H1 (cell line): ENCODE measurements around the gene STARD3NL. TPM values are rescaled to one million over a fixed set of nuclear protein-coding genes. Genes with fewer than 3 reads are reported as not detected.

ENCODE experiments used
- CTCF ChIA-PET: fragments of 300-600 bp; sonication (Branson Sonifier 250); formaldehyde crosslinking; loops from one replicate; lab custom pipeline; 2021; ENCODE audit not compliant: partially characterized antibody; lab: Charles Lee
- POLR2A ChIA-PET: fragments of 300-600 bp; sonication (Branson Sonifier 250); formaldehyde crosslinking; loops from one replicate; lab custom pipeline; 2021; ENCODE audit warnings: inconsistent platforms; ENCODE audit not compliant: partially characterized antibody; lab: Charles Lee
- DNase-seq, 2 experiments: peaks; one replicate each; pipeline versions ENCODE4 v3.0.0 to v3.0.0-alpha.2; 2010 to 2022; ENCODE audit warnings: low spot score in 2 of 2, low read depth in 1 of 2, mixed read lengths in 1 of 2
- FAIRE-seq: peaks from 2 replicates; lab custom pipeline; 2011; peaks lifted over from hg19 to GRCh38; lab: Jason Lieb, UNC
- H2AFZ ChIP-seq: 2 replicates; pipeline ENCODE4 v1.8.1; 2012; ENCODE audit warnings: low read length, inconsistent platforms
- H2AK5ac ChIP-seq: 2 replicates; pipeline ENCODE4 v1.6.1; 2013; ENCODE audit warnings: low read depth, low read length
- H2BK120ac ChIP-seq: replicated peaks from 2 replicates; pipeline ENCODE3; 2013; ENCODE audit warnings: low read depth, low read length, inconsistent platforms
- H2BK12ac ChIP-seq: 2 replicates; pipeline ENCODE4 v1.6.1; 2013; ENCODE audit warnings: low read depth, low read length
- H2BK15ac ChIP-seq: 2 replicates; pipeline ENCODE4 v1.6.1; 2013; ENCODE audit warnings: low read length
- H2BK20ac ChIP-seq: 2 replicates; pipeline ENCODE4 v1.6.1; 2013; ENCODE audit warnings: low read length
- H2BK5ac ChIP-seq: 2 replicates; pipeline ENCODE4 v1.6.1; 2013; ENCODE audit warnings: low read depth, low read length
- H3K14ac ChIP-seq: 2 replicates; pipeline ENCODE4 v1.6.1; 2013; ENCODE audit warnings: inconsistent platforms; ENCODE audit not compliant: insufficient read length
- H3K18ac ChIP-seq: 2 replicates; pipeline ENCODE4 v1.6.1; 2013; ENCODE audit warnings: low read length; ENCODE audit errors: extremely low read depth
- H3K23ac ChIP-seq: 2 replicates; pipeline ENCODE4 v1.6.1; 2013; ENCODE audit warnings: inconsistent platforms; ENCODE audit not compliant: insufficient read length
- H3K23me2 ChIP-seq: 2 replicates; pipeline ENCODE4 v1.6.1; 2013; ENCODE audit warnings: low read depth, low read length
- H3K27ac ChIP-seq: 2 replicates; pipeline ENCODE4 v1.6.1; 2011; ENCODE audit warnings: low read depth, low read length, inconsistent platforms
- H3K27me3 ChIP-seq, 4 experiments: replicated peaks in 1 of 4; 1 replicate in 1 of 4; 2 replicates in 3 of 4; pipeline versions ENCODE4 v1.6.1 to v1.8.1; 2011 to 2013; ENCODE audit warnings: low read length in 3 of 4, mild to moderate bottlenecking in 3 of 4, inconsistent platforms in 2 of 4, mixed read lengths in 2 of 4, moderate library complexity in 1 of 4; ENCODE audit not compliant: control insufficient read depth in 3 of 4, insufficient read depth in 3 of 4; ENCODE audit errors: extremely low read depth in 1 of 4
- H3K36me3 ChIP-seq, 4 experiments: 2 replicates each; pipeline versions ENCODE4 v1.6.1 to v1.8.1; 2011 to 2013; ENCODE audit warnings: mild to moderate bottlenecking in 4 of 4, low read length in 3 of 4, moderate library complexity in 2 of 4, control low read depth in 1 of 4, inconsistent platforms in 1 of 4; ENCODE audit not compliant: insufficient read depth in 4 of 4, control insufficient read depth in 2 of 4
- H3K4ac ChIP-seq: replicated peaks from 2 replicates; pipeline ENCODE3; 2013; ENCODE audit warnings: low read length, low read depth, mixed read lengths, inconsistent platforms; ENCODE audit not compliant: insufficient read length
- H3K4me1 ChIP-seq, 4 experiments: replicated peaks in 1 of 4; 1 replicate in 1 of 4; 2 replicates in 3 of 4; pipeline versions ENCODE4 v1.6.1 to v1.8.1; 2011 to 2013; ENCODE audit warnings: low read length in 3 of 4, inconsistent platforms in 2 of 4, mixed read lengths in 1 of 4; ENCODE audit not compliant: insufficient read depth in 4 of 4, control insufficient read depth in 3 of 4
- H3K4me2 ChIP-seq, 2 experiments: 2 replicates each; pipeline versions ENCODE4 v1.6.1 to v1.8.1; 2011 to 2013; ENCODE audit warnings: low read depth in 2 of 2, low read length in 2 of 2, control low read depth in 1 of 2, inconsistent platforms in 1 of 2, mild to moderate bottlenecking in 1 of 2; ENCODE audit not compliant: insufficient read depth in 1 of 2
- H3K4me3 ChIP-seq, 4 experiments: fragments of 200-600, 300-600 bp in 1 of 4; sonication (generic), shearing (Covaris generic), sonication (Bioruptor Twin) in 1 of 4; 2 replicates each; pipeline versions ENCODE4 v1.5.1 to v1.8.1; 2011 to 2016; ENCODE audit warnings: low read length in 4 of 4, low read depth in 3 of 4, control low read depth in 2 of 4, inconsistent platforms in 2 of 4, mild to moderate bottlenecking in 2 of 4, mixed read lengths in 1 of 4, moderate library complexity in 1 of 4; ENCODE audit not compliant: insufficient read depth in 2 of 4; ENCODE audit errors: extremely low read depth in 1 of 4
- H3K56ac ChIP-seq: replicated peaks from 2 replicates; pipeline ENCODE3; 2013; ENCODE audit warnings: low read depth, mild to moderate bottlenecking, mixed read lengths, low read length, inconsistent platforms; ENCODE audit not compliant: insufficient read length
- H3K79me1 ChIP-seq: 2 replicates; pipeline ENCODE4 v1.6.1; 2013; ENCODE audit warnings: low read depth, low read length, control low read depth
- H3K79me2 ChIP-seq, 2 experiments: 2 replicates each; pipeline versions ENCODE4 v1.6.1 to v1.8.1; 2012 to 2013; ENCODE audit warnings: low read length in 2 of 2, mild to moderate bottlenecking in 2 of 2, inconsistent platforms in 1 of 2; ENCODE audit not compliant: insufficient read depth in 2 of 2, control insufficient read depth in 1 of 2
- H3K9ac ChIP-seq, 4 experiments: replicated peaks in 1 of 4; 1 replicate in 1 of 4; 2 replicates in 3 of 4; pipeline versions ENCODE4 v1.6.1 to v1.8.1; 2011 to 2013; ENCODE audit warnings: low read depth in 3 of 4, low read length in 3 of 4, control low read depth in 2 of 4, mild to moderate bottlenecking in 2 of 4, moderate library complexity in 2 of 4, inconsistent platforms in 1 of 4; ENCODE audit errors: extremely low read depth in 1 of 4
- H3K9me3 ChIP-seq, 2 experiments: 2 replicates each; pipeline versions ENCODE4 v1.6.1 to v1.8.1; 2012 to 2013; ENCODE audit warnings: mild to moderate bottlenecking in 2 of 2, moderate library complexity in 2 of 2, control low read depth in 1 of 2, inconsistent platforms in 1 of 2, low read depth in 1 of 2, low read length in 1 of 2, mixed read lengths in 1 of 2; ENCODE audit not compliant: insufficient read depth in 2 of 2
- H4K20me1 ChIP-seq, 2 experiments: replicated peaks in 1 of 2; 2 replicates each; pipeline versions ENCODE3 to v1.8.1; 2011 to 2013; ENCODE audit warnings: inconsistent platforms in 2 of 2, low read length in 2 of 2, mild to moderate bottlenecking in 1 of 2; ENCODE audit not compliant: insufficient read depth in 2 of 2, control insufficient read depth in 1 of 2
- H4K5ac ChIP-seq: 2 replicates; pipeline ENCODE4 v1.6.1; 2013; ENCODE audit warnings: low read length, low read depth, mixed read lengths, inconsistent platforms; ENCODE audit not compliant: insufficient read length
- H4K8ac ChIP-seq: 2 replicates; pipeline ENCODE4 v1.8.0; 2013; ENCODE audit warnings: mild to moderate bottlenecking, moderate library complexity, low read length, inconsistent platforms; ENCODE audit not compliant: insufficient read depth; ENCODE audit errors: extremely low read depth
- H4K91ac ChIP-seq: replicated peaks from 2 replicates; pipeline ENCODE3; 2013; ENCODE audit warnings: low read length, mixed read lengths, inconsistent platforms; ENCODE audit not compliant: insufficient read length
- CEBPB ChIP-seq: IDR thresholded peaks from 2 replicates; pipeline ENCODE4 v1.6.1; 2012; ENCODE audit warnings: low read depth, low read length
- SIN3A ChIP-seq, 2 experiments: IDR thresholded peaks in 1 of 2; conservative IDR thresholded peaks in 1 of 2; 2 replicates each; pipeline ENCODE4 v1.6.1; 2011 to 2012; ENCODE audit warnings: low read length in 2 of 2, improper control_type of control experiment in 1 of 2, low read depth in 1 of 2, mild to moderate bottlenecking in 1 of 2
- SP2 ChIP-seq: IDR thresholded peaks from 2 replicates; pipeline ENCODE4 v1.6.1; 2012; ENCODE audit warnings: mild to moderate bottlenecking, low read length, inconsistent platforms
- WGBS, 2 experiments: shearing (Covaris generic) in 1 of 2; methylation state at CpG; one replicate each; pipeline versions ENCODE4 v1.1.6 to v1.1.7; 2013 to 2015; ENCODE audit warnings: low lambda C conversion rate in 2 of 2, mixed read lengths in 2 of 2, inconsistent platforms in 1 of 2, low coverage in 1 of 2, missing lambda C conversion rate in 1 of 2; ENCODE audit not compliant: insufficient replicate concordance in 2 of 2, insufficient coverage in 1 of 2, insufficient read length in 1 of 2; ENCODE audit errors: extremely low coverage in 1 of 2, missing lambda C conversion rate in 1 of 2; 5-methylcytosine and 5-hydroxymethylcytosine counted together
- polyA plus RNA-seq, 7 experiments: library from polyadenylated mRNA; depleted of rRNA in 3 of 7; stranded (reverse) in 5 of 7; unstranded in 2 of 7; fragments of >200 nt in 5 of 7; fragments of 200-250 nt in 2 of 7; gene quantifications; 1 replicate in 5 of 7; 2 replicates in 1 of 7; 4 replicates in 1 of 7; pipeline versions ENCODE4 v1.2.1 to v1.2.3, GENCODE V29; 2011 to 2013; ENCODE audit warnings: missing spikeins in 2 of 7, mixed read lengths in 2 of 7
- total RNA-seq: library from RNA; stranded (reverse); fragmentation: NEBNext Ultra II Directional; extraction: Animal tissue kit (Norgen Biotek cat#: 25700); gene quantifications from 2 replicates; pipeline ENCODE4 v1.2.1, GENCODE V29; 2021

STARD3NL gene
- total and polyA plus RNA-seq, 2 of the 8 experiments (the other 6 are each of a cell fraction or from before 2014, with no cell fraction given): 27.1 to 40.5 TPM

DNA sequence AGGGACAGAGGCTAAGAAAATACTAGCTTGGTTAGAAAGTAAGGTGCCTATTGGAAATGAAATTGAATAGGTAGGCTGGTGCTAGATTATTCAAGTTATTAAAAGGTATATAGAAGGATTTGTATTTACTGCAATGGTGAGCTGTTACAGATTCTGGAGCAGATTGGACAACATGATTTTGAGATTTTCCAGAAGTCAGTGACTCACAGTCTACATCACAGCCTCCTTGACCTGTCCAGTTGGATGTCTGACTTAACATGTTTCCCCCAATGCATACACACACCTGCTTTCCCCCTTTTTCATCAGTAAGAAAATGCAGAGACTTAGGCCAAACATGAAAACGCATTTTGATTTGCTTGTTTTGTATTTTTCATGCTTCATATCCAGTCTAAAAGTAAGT is 33.4 kb downstream of the STARD3NL start:
- H3K56ac ChIP-seq: no peak overlapping the region
- TF ChIP-seq SIN3A (conservative IDR thresholded peaks at IDR 0.05 in 1 of 2, IDR thresholded peaks at IDR 0.05 in 1 of 2; ENCODE audit: low read depth in 1 of 2, low read length in 2 of 2) (no peak), CEBPB (no peak), SP2 (no peak)
- TF ChIP-seq, all 59 proteins: peak for 0
- Histone ChIP-seq H3K79me2 (no peaks in the 10 kb centered on the region), H2BK20ac (no peak overlapping the region), H4K20me1 (no peaks in the 10 kb centered on the region), H3K18ac (no peak overlapping the region), H2AFZ (no peak overlapping the region), H4K8ac (no peak overlapping the region), H3K14ac (no peak overlapping the region), H3K27me3 (no peaks in the 10 kb centered on the region), H4K91ac (no peak overlapping the region), H3K4me1 (peaks cover 0 to 9% (median 6%) of the 10 kb centered on the region in 4 experiments; a peak in 4 of 7 replicates), H3K9ac (no peak overlapping the region; a peak in 1 of 7 replicates), H3K36me3 (peaks cover 0 to 4% (median 1%) of the 10 kb centered on the region in 4 experiments; a peak in 3 of 8 replicates), H2AK5ac (no peak overlapping the region), H3K9me3 (no peaks in the 10 kb centered on the region), H3K4me3 (no peak overlapping the region), H3K23me2 (peaks cover 1% of the 10 kb centered on the region; the same call in 1 of the 2 replicates), H3K4ac (no peak overlapping the region), H2BK12ac (0 out of 2 replicates have a peak overlapping the region, but pooled peaks have one; percentile 55), H3K4me2 (no peak overlapping the region), H3K27ac (no peak overlapping the region), H2BK15ac (no peak overlapping the region), H2BK5ac (no peak overlapping the region), H3K79me1 (no peaks in the 10 kb centered on the region), H2BK120ac (no peak overlapping the region), H4K5ac (no peak overlapping the region), H3K23ac (no peak overlapping the region)
- no peak for FAIRE-seq
- ChIA-PET POLR2A (interaction anchor here (1.3 kb wide), 1 partner anchor 18 kb away, joined by 4 read pairs; no protein-coding TSS in a partner anchor), CTCF (interaction anchor here (1.4 to 2.9 kb wide), 6 partner anchors 10 to 124 kb away, joined by 3 to 16 read pairs (median 5); no protein-coding TSS in a partner anchor)
- WGBS, 2 experiments: 100% methylated on average over 1 of the region's 1 CpG; no CpG with 5 or more reads in 1 of the 2 experiments
- DNase-seq: no peak
